Chondrocyte (in vitro differentiated cells): Measurements from ENCODE around the gene SLC39A11. TPM values are rescaled to one million over a fixed set of nuclear protein-coding genes. Genes with fewer than 3 reads are reported as not detected.
"Not testable (repeated sequence)": the region's sequence is repeated elsewhere in the genome, so short reads cannot be mapped to it uniquely, and the experiment has no call there.

Experiments used
- DNase-seq: peaks from one replicate; pipeline ENCODE4 v3.0.0; 2021; ENCODE audit warnings: mixed read lengths, low spot score
- H3K27ac Mint-ChIP-seq: one replicate; pipeline ENCODE4 v1.8.0; 2021; ENCODE audit warnings: mild to moderate bottlenecking, moderate library complexity, mixed read lengths; ENCODE audit not compliant: unreplicated experiment
- H3K27me3 Mint-ChIP-seq: 2 replicates; pipeline ENCODE4 v1.8.0; 2021; ENCODE audit warnings: low read depth, mixed read lengths
- H3K36me3 Mint-ChIP-seq: 2 replicates; pipeline ENCODE4 v1.8.0; 2021; ENCODE audit warnings: low read depth, mixed read lengths
- H3K4me1 Mint-ChIP-seq: 2 replicates; pipeline ENCODE4 v1.8.0; 2021; ENCODE audit warnings: low read depth, mild to moderate bottlenecking, mixed read lengths
- H3K4me3 Mint-ChIP-seq: one replicate; pipeline ENCODE4 v1.8.0; 2021; ENCODE audit warnings: mild to moderate bottlenecking, moderate library complexity, mixed read lengths; ENCODE audit not compliant: unreplicated experiment
- H3K9me3 Mint-ChIP-seq: 2 replicates; pipeline ENCODE4 v1.8.0; 2021; ENCODE audit warnings: low read depth, mixed read lengths
- total RNA-seq: library from RNA; stranded (reverse); gene quantifications from 3 replicates; pipeline ENCODE4 v1.2.1, GENCODE V29; 2021
- TF ChIP-seq, protein P1 (sequence below): fragments of 200-600 bp; sonication (generic); IDR thresholded peaks from 2 replicates; pipeline ENCODE4 v1.5.0; 2021; ENCODE audit warnings: antibody characterized with exemption, mild to moderate bottlenecking, moderate library complexity

SLC39A11 gene
- total RNA-seq, 1 donor from 2014 or later: 25.3 TPM

DNA sequence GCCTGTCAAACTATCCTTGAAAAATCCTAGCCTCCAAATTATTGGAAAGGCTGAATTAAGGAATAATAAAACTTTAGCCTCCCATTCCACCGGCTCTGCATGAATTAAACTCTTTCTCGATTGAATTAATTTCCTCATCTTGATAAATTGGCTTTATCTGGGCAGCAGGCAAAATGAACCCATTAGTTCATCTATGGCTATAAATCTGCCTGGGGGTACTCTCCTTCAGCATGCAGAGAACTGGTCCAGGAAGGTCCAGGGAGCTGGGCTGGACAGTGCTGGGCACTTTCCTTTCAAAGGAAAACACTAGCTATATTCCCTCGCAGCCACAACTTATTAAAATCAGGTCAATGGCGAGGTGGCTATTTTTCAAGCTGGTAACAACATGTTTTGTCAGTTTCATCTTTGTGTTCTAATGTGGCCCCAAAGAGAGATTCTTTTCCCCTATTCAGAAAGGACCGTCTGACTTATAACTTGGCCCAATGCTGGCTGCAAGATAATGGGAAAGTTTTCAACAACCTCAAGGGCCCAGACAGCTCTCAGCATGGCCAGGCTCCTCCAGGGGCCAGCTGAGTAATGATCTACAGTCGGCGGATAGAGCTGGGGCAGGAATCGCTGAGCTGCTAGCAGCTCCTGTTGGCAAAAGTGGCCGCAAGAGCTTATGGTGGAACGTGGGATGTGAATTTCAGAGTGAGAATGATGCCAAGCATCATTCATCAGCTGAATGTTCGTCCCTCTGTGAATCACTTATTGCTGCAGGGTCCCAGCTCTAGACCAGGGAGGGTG lies 326.9 kb downstream of the SLC39A11 start:
- no peaks in the 10 kb centered on the region for H3K27me3 Mint-ChIP-seq

DNA sequence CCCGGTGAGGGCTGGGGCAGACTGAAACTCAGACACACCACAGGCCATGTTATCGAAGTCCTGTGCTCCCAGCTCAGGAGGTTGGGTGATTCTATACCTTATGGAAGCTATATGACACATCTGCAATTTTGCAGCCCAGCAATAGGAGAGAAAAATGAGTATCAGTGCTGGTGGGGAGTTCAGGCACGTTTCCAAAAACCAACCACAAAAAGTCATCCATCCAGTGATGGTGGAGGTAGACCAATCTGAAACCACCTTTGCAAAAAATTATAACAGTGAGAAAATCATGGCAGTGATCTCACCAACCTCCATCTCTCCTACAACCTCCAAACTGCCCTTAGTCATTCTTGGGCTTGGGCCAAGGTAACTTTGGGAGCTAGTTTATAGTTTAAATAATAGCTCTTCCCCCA lies 327.9 kb downstream of the SLC39A11 start:
- DNase-seq: no peak
- H3K4me3 Mint-ChIP-seq: no peak overlapping the region
- H3K36me3 Mint-ChIP-seq: peaks cover 8% of the 10 kb centered on the region
- no peaks in the 10 kb centered on the region for H3K4me1 Mint-ChIP-seq
- peaks cover 10% of the 10 kb centered on the region for H3K9me3 Mint-ChIP-seq
- TF ChIP-seq, protein P1, sequence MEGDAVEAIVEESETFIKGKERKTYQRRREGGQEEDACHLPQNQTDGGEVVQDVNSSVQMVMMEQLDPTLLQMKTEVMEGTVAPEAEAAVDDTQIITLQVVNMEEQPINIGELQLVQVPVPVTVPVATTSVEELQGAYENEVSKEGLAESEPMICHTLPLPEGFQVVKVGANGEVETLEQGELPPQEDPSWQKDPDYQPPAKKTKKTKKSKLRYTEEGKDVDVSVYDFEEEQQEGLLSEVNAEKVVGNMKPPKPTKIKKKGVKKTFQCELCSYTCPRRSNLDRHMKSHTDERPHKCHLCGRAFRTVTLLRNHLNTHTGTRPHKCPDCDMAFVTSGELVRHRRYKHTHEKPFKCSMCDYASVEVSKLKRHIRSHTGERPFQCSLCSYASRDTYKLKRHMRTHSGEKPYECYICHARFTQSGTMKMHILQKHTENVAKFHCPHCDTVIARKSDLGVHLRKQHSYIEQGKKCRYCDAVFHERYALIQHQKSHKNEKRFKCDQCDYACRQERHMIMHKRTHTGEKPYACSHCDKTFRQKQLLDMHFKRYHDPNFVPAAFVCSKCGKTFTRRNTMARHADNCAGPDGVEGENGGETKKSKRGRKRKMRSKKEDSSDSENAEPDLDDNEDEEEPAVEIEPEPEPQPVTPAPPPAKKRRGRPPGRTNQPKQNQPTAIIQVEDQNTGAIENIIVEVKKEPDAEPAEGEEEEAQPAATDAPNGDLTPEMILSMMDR: no peak
- no peak overlapping the region for H3K27ac Mint-ChIP-seq
- H3K27me3 Mint-ChIP-seq: no peaks in the 10 kb centered on the region

More for the DNA sequence above, 326.9 kb downstream of the SLC39A11 start:
- no peak overlapping the region for H3K27ac Mint-ChIP-seq
- no peak for DNase-seq
- H3K9me3 Mint-ChIP-seq: peaks cover 10% of the 10 kb centered on the region
- H3K4me3 Mint-ChIP-seq: no peak overlapping the region
- TF ChIP-seq, protein P1: no peak
- no peaks in the 10 kb centered on the region for H3K4me1 Mint-ChIP-seq
- peaks cover 11% of the 10 kb centered on the region for H3K36me3 Mint-ChIP-seq

DNA sequence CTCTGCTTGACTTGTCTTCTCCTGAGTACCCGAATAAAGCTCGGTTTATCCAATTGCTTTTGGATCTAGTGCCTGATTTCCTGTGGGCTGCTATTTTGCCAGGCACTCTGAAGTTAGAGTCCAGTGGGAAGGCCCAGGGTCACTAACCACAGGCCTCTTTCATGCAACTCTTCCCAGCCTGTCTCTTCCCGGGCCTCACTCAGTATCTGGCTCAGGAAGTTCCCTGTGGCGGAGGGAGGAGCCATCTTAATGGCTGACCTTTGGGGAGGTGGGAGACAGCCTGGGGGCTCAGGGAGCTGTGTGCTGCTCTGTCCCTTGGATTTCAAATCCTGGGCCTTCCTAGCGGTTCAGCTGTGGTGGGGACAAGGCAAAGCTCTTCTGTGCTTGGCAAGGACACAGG lies 328.5 kb downstream of the SLC39A11 start:
- peaks cover 10% of the 10 kb centered on the region for H3K9me3 Mint-ChIP-seq
- peaks cover 8% of the 10 kb centered on the region for H3K36me3 Mint-ChIP-seq
- no peak overlapping the region for H3K27ac Mint-ChIP-seq
- no peaks in the 10 kb centered on the region for H3K4me1 Mint-ChIP-seq
- H3K27me3 Mint-ChIP-seq: no peaks in the 10 kb centered on the region
- TF ChIP-seq, protein P1: no peak
- no peak for DNase-seq
- no peak overlapping the region for H3K4me3 Mint-ChIP-seq

DNA sequence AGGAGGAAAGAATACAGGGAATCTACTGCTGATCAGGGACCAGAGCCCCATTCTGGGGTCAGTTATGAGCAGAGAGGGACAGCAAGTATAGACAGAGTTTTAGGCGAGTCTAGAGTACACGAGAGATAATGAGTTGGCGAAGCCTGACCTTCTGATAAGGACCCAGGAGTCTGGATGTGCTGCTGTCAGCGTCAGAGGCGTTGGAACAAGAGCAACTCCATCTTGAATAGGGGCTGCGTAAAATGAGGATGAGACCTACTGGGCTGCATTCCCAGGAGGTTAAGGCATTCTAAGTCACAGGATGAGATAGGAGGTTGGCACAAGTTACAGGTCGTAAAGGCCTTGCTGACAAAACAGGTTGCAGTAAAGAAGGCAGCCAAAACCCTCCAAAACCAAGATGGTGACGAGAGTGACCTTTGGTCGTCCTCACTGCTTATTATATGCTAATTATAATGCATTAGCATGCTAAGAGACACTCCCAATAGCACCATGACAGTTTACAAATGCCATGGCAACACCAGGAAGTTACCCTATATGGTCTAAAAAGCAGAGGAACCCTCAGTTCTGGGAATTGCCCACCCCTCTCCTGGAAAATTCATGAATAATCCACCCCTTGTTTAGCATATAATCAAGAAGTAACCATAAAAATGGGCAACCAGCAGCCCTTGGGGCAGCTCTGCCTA lies 330.5 kb downstream of the SLC39A11 start:
- H3K27ac Mint-ChIP-seq, DNase-seq, H3K36me3 Mint-ChIP-seq, H3K4me3 Mint-ChIP-seq, H3K4me1 Mint-ChIP-seq, H3K9me3 Mint-ChIP-seq, H3K27me3 Mint-ChIP-seq: not testable (repeated sequence)

DNA sequence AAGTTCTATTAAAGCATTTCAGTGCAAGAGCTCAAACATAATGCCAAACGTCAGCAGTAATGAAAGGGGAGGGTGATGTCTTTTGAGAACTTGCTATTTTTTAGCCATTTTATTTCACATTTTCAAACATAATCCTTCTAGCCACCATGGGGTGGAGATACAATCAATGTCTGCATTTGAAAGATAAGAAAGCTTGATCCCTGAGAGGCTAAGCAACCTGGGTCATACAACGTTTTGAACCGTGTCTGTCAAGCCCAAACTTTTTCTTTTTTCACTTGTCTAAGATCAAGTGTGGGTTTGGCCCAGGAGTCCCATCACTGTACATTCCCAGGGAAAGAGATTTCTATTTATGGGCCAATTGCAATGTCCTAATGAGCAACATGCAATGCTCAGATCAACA lies 331.1 kb downstream of the SLC39A11 start:
- Mint-ChIP-seq H3K27me3 (no peaks in the 10 kb centered on the region), H3K27ac (no peak overlapping the region), H3K4me3 (no peak overlapping the region), H3K36me3 (peaks cover under 1% of the 10 kb centered on the region), H3K9me3 (peaks cover 2% of the 10 kb centered on the region), H3K4me1 (no peaks in the 10 kb centered on the region)
- no peak for DNase-seq
- TF ChIP-seq, protein P1: no peak
